Upper lobe of right lung (tissue), 1 donor: ENCODE results near the gene GLIPR1L1. TPM values are rescaled to one million over a fixed set of nuclear protein-coding genes. Genes with fewer than 3 reads are reported as not detected.

Experiments used
- ATAC-seq: fragments of 200-7000 bp; cut with Tn5 transposase; one replicate; pipeline ENCODE4 v1.9.1; 2020; ENCODE audit warnings: mild to moderate bottlenecking, moderate library complexity
- DNase-seq: peaks from one replicate; pipeline ENCODE4 v3.0.0-alpha.2; 2020
- H3K27ac ChIP-seq: fragments of 200-600 bp; one replicate; pipeline ENCODE4 v1.8.0; 2022
- H3K27me3 ChIP-seq: fragments of 200-600 bp; one replicate; pipeline ENCODE4 v1.8.0; 2022; ENCODE audit warnings: mild to moderate bottlenecking
- H3K36me3 ChIP-seq: fragments of 200-600 bp; one replicate; pipeline ENCODE4 v1.8.0; 2022
- H3K4me1 ChIP-seq: fragments of 200-600 bp; one replicate; pipeline ENCODE4 v1.8.0; 2022
- H3K4me3 ChIP-seq: fragments of 200-600 bp; one replicate; pipeline ENCODE4 v1.8.0; 2022; ENCODE audit warnings: mild to moderate bottlenecking
- H3K9me3 ChIP-seq: fragments of 200-600 bp; one replicate; pipeline ENCODE4 v1.8.0; 2022
- CTCF ChIP-seq: fragments of 200-600 bp; IDR thresholded peaks from one replicate; pipeline ENCODE4 v1.8.0; 2022; ENCODE audit warnings: antibody characterized with exemption
- intact Hi-C: fragments of 100-400 bp; cut with DNase I; formaldehyde crosslinking; loops from one replicate; pipeline ENCODE4 v1.11.0; 2022
- long read RNA-seq: library from polyadenylated mRNA; unstranded; transcript quantifications from one replicate; pipeline ENCODE4 v2.0.0, GENCODE V29; 2021
- total RNA-seq: library from RNA; stranded (reverse); fragmentation: NEBNext Ultra II Directional; extraction: Animal tissue kit (Norgen Biotek cat#: 25700); gene quantifications from one replicate; pipeline ENCODE4 v1.2.1, GENCODE V29; 2021
- donor health status: DM: no; HTN: yes; CAD: no; lungs with severe emphysema.

GLIPR1L1 gene
- total RNA-seq: not detected
- long read RNA-seq, partial matches to known transcripts: 0 of 2 reads
- long read RNA-seq, other reads (novel, unspliced or antisense): 2 of 2 reads

GRCh38 chr12:75334384-75335030 is at the start of gene GLIPR1L1:
Gene GLIPR1L1 (plus strand): TSS chr12:75334670. CDS start chr12:75334729, 59 bp downstream.
- peak; percentile 94 for ATAC-seq
- DNase-seq: peak; percentile 83
- Histone ChIP-seq H3K4me3 (peak within 1 kb of the TSS; percentile 38), H3K36me3 (no peaks in the 10 kb centered on the region), H3K9me3 (no peaks in the 10 kb centered on the region), H3K27me3 (no peaks in the 10 kb centered on the region), H3K27ac (no peak within 1 kb of the TSS), H3K4me1 (peaks cover 3% of the 10 kb centered on the region)
- TF ChIP-seq CTCF: peak; percentile 96
- intact Hi-C loops: no loop called here

GRCh38 chr12:75288860-75289259 is 45.6 kb upstream of the GLIPR1L1 start:
- Histone ChIP-seq H3K27me3 (no peaks in the 10 kb centered on the region), H3K27ac (no peak overlapping the region), H3K36me3 (no peaks in the 10 kb centered on the region), H3K4me1 (no peaks in the 10 kb centered on the region), H3K9me3 (no peaks in the 10 kb centered on the region), H3K4me3 (no peak overlapping the region)
- no peak for TF ChIP-seq CTCF
- ATAC-seq (no peak), DNase-seq (no peak)
- intact Hi-C loops: no loop called here

- ATAC-seq (no peak), DNase-seq (no peak)
- H3K27me3 ChIP-seq: no peaks in the 10 kb centered on the region
- H3K4me1 ChIP-seq: no peaks in the 10 kb centered on the region
- H3K9me3 ChIP-seq: no peaks in the 10 kb centered on the region
- TF ChIP-seq CTCF: no peak
- no peaks in the 10 kb centered on the region for H3K36me3 ChIP-seq
- no peak overlapping the region for H3K27ac ChIP-seq
- intact Hi-C loops: no loop called here
- H3K4me3 ChIP-seq: no peak overlapping the region
Observed at GRCh38 chr12:75289753-75290152, 44.7 kb upstream of the GLIPR1L1 start.

- Histone ChIP-seq H3K4me1 (no peaks in the 10 kb centered on the region), H3K27ac (no peak overlapping the region), H3K36me3 (no peaks in the 10 kb centered on the region), H3K9me3 (no peaks in the 10 kb centered on the region), H3K4me3 (no peak overlapping the region), H3K27me3 (no peaks in the 10 kb centered on the region)
- DNase-seq (no peak), ATAC-seq (no peak)
- no peak for TF ChIP-seq CTCF
- intact Hi-C loops: no loop called here
Observed at GRCh38 chr12:75291014-75291413, 43.5 kb upstream of the GLIPR1L1 start.

GRCh38 chr12:75294336-75294735 is 40.1 kb upstream of the GLIPR1L1 start:
- no peak for ATAC-seq
- Histone ChIP-seq H3K27me3 (no peaks in the 10 kb centered on the region), H3K9me3 (no peaks in the 10 kb centered on the region), H3K36me3 (no peaks in the 10 kb centered on the region), H3K27ac (no peak overlapping the region), H3K4me1 (no peaks in the 10 kb centered on the region), H3K4me3 (no peak overlapping the region)
- DNase-seq: no peak
- no peak for TF ChIP-seq CTCF
- intact Hi-C loops: no loop called here
